Measurements from ENCODE around the gene HLA-DRA. TPM values are rescaled to one million over a fixed set of nuclear protein-coding genes. Genes with fewer than 3 reads are reported as not detected.

Gene HLA-DRA
- total RNA-seq, 3 donors from 2014 or later, result 69.0 to 333 (median 115) TPM

DNA sequence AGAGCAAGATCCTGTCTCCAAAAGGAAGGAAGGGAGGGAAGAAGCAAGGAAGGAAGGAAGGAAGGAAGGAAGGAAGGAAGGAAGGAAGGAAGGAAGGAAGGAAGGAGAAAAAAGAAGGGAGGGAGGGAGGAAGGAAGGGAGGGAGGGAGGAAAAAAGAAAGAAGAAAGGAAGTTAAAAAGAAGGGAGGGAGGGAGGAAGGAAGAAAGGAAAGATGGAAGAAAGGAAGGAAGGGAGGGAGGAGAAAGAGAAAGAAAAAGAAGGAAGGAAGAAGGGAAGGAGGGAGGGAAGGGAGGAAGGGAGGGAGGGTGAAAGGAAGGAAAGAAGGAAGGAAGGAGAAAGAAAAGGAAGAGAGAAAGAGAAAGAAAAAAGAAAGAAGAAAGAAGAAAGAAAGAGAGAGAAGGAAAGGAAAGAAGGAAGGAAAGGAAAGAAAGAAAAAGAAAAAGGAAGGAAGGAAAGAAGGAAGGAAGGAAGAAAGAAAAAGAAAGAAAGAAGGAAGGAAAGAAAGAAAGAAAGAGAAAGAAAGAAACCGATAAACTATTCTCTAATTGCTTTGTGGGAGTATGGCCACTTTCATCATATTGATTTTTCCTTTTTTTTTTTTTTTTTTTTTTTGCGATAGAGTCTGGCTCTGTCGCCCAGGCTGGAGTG lies 9.5 kb downstream of the HLA-DRA start:
- DNase-seq, result no peak

DNA sequence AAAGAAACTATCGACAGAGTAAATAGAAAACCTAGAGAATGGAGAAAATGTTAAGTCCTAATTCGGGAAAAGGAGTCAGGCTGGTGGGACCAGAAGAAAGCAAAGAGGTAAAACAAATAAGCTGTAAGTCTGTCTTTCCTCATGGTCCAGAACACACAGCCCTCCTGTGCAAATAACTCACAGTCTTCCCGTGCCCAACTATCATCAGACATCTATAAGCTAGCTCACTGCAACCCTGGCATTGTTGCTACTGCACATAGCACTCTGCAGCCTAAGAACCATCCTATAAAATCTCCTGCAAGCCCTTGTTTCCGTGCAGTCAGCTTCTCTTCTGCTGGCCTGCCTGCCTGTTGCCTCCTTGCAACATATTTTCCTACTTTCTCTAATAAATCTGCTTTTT lies 17.4 kb downstream of the HLA-DRA start:
- no peaks in the 10 kb centered on the region for H3K9me3 ChIP-seq
- no peak overlapping the region for H3K4me3 ChIP-seq
- ATAC-seq (no peak), DNase-seq (no peak)
- intact Hi-C loops (cut with DNase I, micrococcal nuclease), result no loop called here
- H3K36me3 ChIP-seq (ENCODE audit: low read depth), result no peaks in the 10 kb centered on the region
- H3K4me1 ChIP-seq (ENCODE audit: low read depth), result no peaks in the 10 kb centered on the region
- TF ChIP-seq, protein P1, sequence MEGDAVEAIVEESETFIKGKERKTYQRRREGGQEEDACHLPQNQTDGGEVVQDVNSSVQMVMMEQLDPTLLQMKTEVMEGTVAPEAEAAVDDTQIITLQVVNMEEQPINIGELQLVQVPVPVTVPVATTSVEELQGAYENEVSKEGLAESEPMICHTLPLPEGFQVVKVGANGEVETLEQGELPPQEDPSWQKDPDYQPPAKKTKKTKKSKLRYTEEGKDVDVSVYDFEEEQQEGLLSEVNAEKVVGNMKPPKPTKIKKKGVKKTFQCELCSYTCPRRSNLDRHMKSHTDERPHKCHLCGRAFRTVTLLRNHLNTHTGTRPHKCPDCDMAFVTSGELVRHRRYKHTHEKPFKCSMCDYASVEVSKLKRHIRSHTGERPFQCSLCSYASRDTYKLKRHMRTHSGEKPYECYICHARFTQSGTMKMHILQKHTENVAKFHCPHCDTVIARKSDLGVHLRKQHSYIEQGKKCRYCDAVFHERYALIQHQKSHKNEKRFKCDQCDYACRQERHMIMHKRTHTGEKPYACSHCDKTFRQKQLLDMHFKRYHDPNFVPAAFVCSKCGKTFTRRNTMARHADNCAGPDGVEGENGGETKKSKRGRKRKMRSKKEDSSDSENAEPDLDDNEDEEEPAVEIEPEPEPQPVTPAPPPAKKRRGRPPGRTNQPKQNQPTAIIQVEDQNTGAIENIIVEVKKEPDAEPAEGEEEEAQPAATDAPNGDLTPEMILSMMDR (IDR thresholded peaks at IDR 0.05), result no peak

More for the DNA sequence above, 9.5 kb downstream of the HLA-DRA start:
- Histone ChIP-seq H3K4me1 (ENCODE audit: low read depth) (no peaks in the 10 kb centered on the region), H3K4me3 (no peak overlapping the region), H3K9me3 (no peaks in the 10 kb centered on the region), H3K36me3 (ENCODE audit: low read depth) (no peaks in the 10 kb centered on the region)
- no peak for ATAC-seq
- TF ChIP-seq, protein P1 (IDR thresholded peaks at IDR 0.05), result no peak
- intact Hi-C loops (cut with DNase I, micrococcal nuclease), result no loop called here

DNA sequence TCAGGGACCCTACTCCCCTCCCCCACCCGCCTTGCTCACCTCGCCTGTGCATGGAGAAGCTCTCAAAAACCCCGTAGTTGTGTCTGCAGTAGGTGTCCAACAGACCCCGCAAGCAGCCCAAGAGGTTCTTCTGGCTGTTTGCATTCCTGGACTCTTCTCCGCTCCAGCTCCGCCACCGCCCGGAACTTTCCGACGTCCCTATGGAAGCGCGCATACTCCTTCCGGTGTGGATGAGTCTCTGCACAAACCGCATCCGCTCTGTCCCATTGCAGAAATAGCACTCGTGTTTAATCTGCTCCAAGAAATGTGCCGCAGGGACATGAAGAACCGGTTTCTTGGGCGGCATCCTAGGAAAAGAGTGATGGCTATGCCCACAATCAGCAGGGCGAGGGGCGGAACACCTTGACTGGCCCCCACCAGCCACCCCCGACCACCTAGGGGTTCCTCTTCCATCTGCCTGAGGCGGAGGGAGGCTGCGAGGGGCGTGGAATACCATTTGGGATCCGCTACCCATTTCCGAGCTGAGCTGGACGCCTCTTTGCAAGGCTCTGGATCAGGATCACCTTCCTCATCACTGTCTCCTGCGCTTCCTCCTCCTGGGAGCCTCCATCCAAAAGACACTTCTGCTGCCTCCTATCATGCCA lies 20.2 kb downstream of the HLA-DRA start:
- TF ChIP-seq, protein P1 (IDR thresholded peaks at IDR 0.05), result no peak
- DNase-seq, result no peak
- H3K9me3 ChIP-seq, result no peaks in the 10 kb centered on the region

DNA sequence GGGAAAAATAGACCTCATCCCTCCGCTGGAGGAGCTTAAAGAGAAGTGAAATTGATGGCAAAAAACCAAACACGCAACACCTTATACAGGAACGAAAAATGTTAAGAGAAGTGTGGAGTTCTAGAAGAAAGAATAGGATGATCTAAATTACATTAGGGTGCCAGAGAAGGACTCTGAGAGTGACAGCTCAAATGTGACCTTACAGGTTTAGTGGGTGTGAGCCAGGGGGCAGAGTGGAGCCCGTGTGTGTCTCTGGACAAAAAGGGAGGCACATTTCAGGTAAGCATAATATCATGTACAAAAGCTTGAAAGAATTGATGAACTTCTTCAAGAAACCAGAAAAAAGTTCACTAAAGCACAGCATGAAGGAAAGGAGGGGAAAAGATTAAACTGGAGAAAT lies 20.8 kb downstream of the HLA-DRA start:
- DNase-seq, result no peak
- ATAC-seq, result no peak
- intact Hi-C loops (cut with DNase I, micrococcal nuclease), result no loop called here

More for the DNA sequence above, 20.2 kb downstream of the HLA-DRA start:
- ATAC-seq, result peak; percentile 19
- intact Hi-C loops (cut with DNase I, micrococcal nuclease), result no loop called here
- Histone ChIP-seq H3K4me1 (ENCODE audit: low read depth) (no peaks in the 10 kb centered on the region), H3K36me3 (ENCODE audit: low read depth) (no peaks in the 10 kb centered on the region), H3K4me3 (no peak overlapping the region)

DNA sequence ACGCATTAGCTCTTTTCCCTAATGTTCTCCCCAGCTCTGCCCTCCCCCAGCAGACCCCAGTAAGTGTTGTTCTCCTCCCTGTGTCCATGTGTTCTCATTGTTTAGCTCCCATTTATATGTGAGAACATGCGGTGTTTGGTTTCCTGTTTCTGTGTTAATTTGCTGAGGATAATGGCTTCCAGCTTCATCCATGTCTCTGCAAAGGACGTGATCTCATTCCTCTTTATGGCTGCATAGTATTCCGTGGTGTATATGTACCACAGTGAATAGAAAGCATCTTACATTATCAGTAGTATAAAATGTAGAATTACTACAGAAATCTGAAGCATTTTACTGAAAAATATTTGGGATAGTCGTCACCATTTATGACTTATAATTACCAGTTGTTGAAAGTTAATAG lies 21.8 kb downstream of the HLA-DRA start:
- TF ChIP-seq, protein P1 (IDR thresholded peaks at IDR 0.05), result no peak
- H3K4me1 ChIP-seq (ENCODE audit: low read depth), result no peaks in the 10 kb centered on the region
- DNase-seq, result no peak
- no peaks in the 10 kb centered on the region for H3K9me3 ChIP-seq
- H3K36me3 ChIP-seq (ENCODE audit: low read depth), result no peaks in the 10 kb centered on the region
- H3K4me3 ChIP-seq, result no peak overlapping the region
- intact Hi-C loops (cut with DNase I, micrococcal nuclease), result no loop called here
- no peak for ATAC-seq

More for the DNA sequence above, 20.8 kb downstream of the HLA-DRA start:
- H3K36me3 ChIP-seq (ENCODE audit: low read depth), result no peaks in the 10 kb centered on the region
- TF ChIP-seq, protein P1 (IDR thresholded peaks at IDR 0.05), result no peak
- no peaks in the 10 kb centered on the region for H3K4me1 ChIP-seq (ENCODE audit: low read depth)
- H3K4me3 ChIP-seq, result no peak overlapping the region
- H3K9me3 ChIP-seq, result no peaks in the 10 kb centered on the region
